GM21619 (cell line): ENCODE data around the gene PCYOX1L.
A peak's percentile ranks its signal among the peaks of the same experiment; 100 is the strongest.

Experiments used
- ATAC-seq: cut with Tn5 transposase; IDR thresholded peaks from one replicate; pipeline ENCODE4 v1.9.1; 2021; ENCODE audit not compliant: unreplicated experiment

The PCYOX1L gene

DNA sequence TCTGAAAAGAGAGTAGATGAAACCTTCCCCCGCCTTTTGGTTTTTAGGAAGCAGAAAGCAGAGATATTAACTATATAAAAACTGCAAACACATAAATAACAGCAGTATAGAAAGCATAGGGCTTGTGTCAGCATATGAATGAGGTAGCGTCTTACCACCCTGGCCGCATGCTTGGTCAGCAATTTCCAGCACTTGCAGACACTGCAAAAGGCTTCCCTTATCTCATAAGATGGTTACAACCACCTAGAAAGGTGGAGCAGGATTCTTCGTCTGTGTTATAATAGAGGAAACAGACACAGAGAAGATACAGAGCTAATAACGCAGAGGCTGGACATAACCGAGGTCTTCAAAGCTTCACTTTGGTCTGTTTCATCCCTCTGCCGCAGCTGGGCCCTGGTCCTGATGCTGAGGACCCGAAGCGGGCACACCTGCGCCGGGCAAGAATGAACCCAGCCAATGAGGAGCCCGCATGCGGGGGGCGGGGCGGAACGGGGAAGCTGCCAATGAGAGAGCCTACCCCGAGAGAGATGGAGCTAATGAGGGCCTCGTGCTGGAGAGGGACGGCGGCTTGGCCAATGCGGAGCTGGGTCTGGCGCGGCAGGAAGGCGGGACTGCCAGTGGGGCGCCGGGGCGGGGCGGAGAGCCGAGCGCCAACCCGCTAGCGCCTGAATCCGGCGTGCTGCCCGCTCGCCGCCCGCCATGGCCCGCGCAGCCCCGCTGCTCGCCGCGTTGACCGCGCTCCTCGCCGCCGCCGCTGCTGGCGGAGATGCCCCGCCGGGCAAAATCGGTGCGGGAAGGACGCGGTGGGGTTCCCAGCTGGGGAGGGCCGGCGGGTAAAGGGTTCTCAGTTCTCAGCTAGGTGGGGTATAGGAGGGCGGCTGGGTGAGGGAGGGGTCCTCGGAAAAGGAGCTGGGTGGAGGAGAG is at the start of gene PCYOX1L:
Gene PCYOX1L (plus strand): TSS at position 677 of the 924 bp plus-strand sequence. CDS start 23 bp downstream, at position 700.
- ATAC-seq: peak; percentile 99

- ATAC-seq: no peak
These were observed 48.5 kb upstream of the PCYOX1L start for GRCh38 chr5:149309354-149309753.

GRCh38 chr5:149310488-149310887 is 47.4 kb upstream of the PCYOX1L start:
- no peak for ATAC-seq

- ATAC-seq: no peak
These were observed 46.7 kb upstream of the PCYOX1L start for GRCh38 chr5:149310947-149311658.

GRCh38 chr5:149313151-149313841 is 44.5 kb upstream of the PCYOX1L start:
- ATAC-seq: no peak

GRCh38 chr5:149314571-149315111 is 43.2 kb upstream of the PCYOX1L start:
- no peak for ATAC-seq

- ATAC-seq: no peak
These were observed 42.1 kb upstream of the PCYOX1L start for GRCh38 chr5:149315753-149316152.

DNA sequence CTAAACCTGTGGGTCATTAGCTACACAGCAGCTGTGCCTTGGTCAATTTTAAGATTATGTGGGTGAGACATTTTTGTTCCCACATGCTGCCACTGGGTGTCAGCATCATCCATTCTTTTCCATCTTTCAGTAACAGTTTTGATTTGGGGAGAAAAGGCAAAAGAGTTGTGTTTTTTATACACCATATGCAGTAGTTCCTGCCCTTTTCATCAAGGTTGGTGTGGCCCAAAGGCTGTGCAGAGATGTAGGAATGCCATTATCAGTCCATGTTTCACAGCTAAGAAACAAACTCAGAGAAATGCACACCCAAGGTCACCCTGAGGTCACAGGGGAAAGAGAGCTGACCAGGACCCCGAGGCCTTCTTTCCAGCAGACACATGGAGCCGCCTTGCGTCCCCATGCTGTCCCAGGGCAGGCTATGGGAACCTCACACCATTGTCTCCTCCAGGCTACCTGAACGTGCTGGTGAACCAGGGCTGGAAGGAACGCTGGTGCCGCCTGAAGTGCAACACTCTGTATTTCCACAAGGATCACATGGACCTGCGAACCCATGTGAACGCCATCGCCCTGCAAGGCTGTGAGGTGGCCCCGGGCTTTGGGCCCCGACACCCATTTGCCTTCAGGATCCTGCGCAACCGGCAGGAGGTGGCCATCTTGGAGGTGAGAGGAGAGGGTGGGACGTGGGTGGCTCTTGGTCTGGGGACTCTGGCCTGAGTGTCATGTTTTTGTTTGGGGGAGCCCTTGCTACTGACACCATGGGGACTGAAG is 40.4 kb upstream of the PCYOX1L start:
- ATAC-seq: peak; percentile 68

DNA sequence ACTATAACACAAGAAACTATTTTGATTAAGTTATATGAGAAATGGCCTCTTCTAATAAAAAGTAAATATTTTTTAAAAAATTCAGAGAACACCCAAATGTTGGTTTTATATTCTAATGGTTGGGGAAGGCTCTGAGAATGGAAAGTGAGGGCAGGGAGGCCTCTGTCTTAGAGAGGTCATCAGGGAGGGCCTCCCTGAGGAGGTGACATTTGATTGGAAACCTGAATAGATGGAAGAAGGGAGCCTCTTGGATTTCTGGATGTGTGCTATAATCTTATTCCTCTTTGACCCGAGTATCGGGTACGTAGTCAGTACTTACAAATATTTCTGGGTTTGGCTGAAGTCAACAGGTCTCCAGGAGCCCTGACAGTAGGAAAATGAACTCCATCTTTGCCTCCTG is 38.7 kb upstream of the PCYOX1L start:
- no peak for ATAC-seq

GRCh38 chr5:149320791-149321330 is 37.0 kb upstream of the PCYOX1L start:
- no peak for ATAC-seq

GRCh38 chr5:149322518-149322917 is 35.3 kb upstream of the PCYOX1L start:
- ATAC-seq: no peak

- ATAC-seq: no peak
These were observed 34.6 kb upstream of the PCYOX1L start for GRCh38 chr5:149323210-149323609.

- no peak for ATAC-seq
These were observed 34.1 kb upstream of the PCYOX1L start for GRCh38 chr5:149323621-149324205.

- no peak for ATAC-seq
These were observed 33.2 kb upstream of the PCYOX1L start for GRCh38 chr5:149324641-149325040.

DNA sequence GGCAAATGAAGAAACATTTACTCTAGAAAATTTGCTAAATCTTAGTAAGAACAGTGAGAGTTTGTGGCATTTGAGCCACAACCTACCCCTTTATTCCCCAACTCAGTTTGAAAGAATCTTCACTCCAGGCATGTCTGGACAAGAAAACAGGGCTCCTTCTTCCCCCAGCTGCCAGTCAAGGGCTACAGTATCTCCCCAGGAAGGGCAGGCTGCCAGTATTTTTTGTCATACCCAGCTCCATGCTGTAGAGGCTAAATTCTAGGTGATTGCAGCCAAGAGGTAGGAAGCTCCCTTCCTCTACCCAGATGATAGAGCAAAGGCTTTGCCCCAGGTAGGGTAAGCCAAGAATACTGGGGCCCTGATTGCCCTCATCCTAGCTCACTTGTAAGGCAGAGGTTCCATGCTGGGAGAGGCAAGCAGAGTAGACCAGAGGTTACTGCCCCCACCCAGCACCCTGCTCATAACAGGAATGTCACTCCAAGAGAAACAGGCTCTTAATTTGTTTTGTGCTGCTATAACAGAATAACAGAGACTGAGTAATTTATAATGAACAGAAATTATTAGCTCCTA is 32.6 kb upstream of the PCYOX1L start:
- ATAC-seq: no peak

GRCh38 chr5:149325894-149326293 is 32.0 kb upstream of the PCYOX1L start:
- no peak for ATAC-seq

DNA sequence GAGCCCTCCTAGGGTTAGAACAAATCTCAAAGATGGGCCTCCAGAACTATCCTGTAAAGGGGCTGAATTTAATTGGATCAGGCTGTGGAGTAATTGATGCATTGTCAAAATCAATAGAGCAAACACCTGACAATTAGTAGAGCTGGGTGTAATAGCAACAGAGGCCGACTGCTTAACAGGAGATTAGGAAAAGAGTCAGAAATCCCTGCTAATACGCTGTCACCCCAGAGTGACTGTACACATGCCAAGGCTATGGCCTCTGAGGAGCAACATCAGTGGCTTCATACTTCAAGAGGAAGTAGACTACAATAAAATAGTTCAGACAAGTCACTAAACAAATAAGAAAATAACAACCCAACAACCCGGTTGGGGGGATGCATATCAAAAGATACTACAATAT is 31.2 kb upstream of the PCYOX1L start:
- ATAC-seq: no peak

- no peak for ATAC-seq
These were observed 29.7 kb upstream of the PCYOX1L start for GRCh38 chr5:149328177-149328576.

- no peak for ATAC-seq
These were observed 24.0 kb upstream of the PCYOX1L start for GRCh38 chr5:149333711-149334443.
